HFF-Myc (cell line): ENCODE measurements around the gene ICAM4.
"Not testable (repeated sequence)": the region's sequence is repeated elsewhere in the genome, so short reads cannot be mapped to it uniquely, and the experiment has no call there.

Source experiments
- DNase-seq: peaks from one replicate; pipeline ENCODE4 v3.0.0-alpha.2; 2011; ENCODE audit warnings: low read depth; ENCODE audit errors: extremely low read depth
- H3K4me3 ChIP-seq: replicated peaks from 2 replicates; pipeline ENCODE4 v1.5.1; 2011; ENCODE audit warnings: low read depth, mild to moderate bottlenecking, control low read depth, low read length
- TF ChIP-seq, protein P1 (sequence below): IDR thresholded peaks from 2 replicates; pipeline ENCODE4 v1.5.1; 2012; ENCODE audit warnings: mild to moderate bottlenecking, low read depth, low read length, control low read depth; ENCODE audit errors: missing control alignments

Gene ICAM4, protein sequence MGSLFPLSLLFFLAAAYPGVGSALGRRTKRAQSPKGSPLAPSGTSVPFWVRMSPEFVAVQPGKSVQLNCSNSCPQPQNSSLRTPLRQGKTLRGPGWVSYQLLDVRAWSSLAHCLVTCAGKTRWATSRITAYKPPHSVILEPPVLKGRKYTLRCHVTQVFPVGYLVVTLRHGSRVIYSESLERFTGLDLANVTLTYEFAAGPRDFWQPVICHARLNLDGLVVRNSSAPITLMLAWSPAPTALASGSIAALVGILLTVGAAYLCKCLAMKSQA

DNA sequence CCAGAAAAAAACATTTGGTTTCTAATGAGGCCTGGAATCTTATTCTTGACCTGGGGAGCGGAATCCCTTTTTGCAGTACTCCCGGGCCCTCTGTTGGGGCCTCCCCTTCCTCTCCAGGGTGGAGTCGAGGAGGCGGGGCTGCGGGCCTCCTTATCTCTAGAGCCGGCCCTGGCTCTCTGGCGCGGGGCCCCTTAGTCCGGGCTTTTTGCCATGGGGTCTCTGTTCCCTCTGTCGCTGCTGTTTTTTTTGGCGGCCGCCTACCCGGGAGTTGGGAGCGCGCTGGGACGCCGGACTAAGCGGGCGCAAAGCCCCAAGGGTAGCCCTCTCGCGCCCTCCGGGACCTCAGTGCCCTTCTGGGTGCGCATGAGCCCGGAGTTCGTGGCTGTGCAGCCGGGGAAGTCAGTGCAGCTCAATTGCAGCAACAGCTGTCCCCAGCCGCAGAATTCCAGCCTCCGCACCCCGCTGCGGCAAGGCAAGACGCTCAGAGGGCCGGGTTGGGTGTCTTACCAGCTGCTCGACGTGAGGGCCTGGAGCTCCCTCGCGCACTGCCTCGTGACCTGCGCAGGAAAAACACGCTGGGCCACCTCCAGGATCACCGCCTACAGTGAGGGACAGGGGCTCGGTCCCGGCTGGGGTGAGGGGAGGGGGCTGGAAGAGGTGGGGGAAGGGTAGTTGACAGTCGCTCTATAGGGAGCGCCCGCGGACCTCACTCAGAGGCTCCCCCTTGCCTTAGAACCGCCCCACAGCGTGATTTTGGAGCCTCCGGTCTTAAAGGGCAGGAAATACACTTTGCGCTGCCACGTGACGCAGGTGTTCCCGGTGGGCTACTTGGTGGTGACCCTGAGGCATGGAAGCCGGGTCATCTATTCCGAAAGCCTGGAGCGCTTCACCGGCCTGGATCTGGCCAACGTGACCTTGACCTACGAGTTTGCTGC, at the start of gene ICAM4:
TSS of gene ICAM4 (plus strand) at position 153 of the 935 bp plus-strand sequence. CDS start at position 211, 58 bp downstream.
- H3K4me3 ChIP-seq, result no peak within 1 kb of the TSS
- TF ChIP-seq, protein P1, sequence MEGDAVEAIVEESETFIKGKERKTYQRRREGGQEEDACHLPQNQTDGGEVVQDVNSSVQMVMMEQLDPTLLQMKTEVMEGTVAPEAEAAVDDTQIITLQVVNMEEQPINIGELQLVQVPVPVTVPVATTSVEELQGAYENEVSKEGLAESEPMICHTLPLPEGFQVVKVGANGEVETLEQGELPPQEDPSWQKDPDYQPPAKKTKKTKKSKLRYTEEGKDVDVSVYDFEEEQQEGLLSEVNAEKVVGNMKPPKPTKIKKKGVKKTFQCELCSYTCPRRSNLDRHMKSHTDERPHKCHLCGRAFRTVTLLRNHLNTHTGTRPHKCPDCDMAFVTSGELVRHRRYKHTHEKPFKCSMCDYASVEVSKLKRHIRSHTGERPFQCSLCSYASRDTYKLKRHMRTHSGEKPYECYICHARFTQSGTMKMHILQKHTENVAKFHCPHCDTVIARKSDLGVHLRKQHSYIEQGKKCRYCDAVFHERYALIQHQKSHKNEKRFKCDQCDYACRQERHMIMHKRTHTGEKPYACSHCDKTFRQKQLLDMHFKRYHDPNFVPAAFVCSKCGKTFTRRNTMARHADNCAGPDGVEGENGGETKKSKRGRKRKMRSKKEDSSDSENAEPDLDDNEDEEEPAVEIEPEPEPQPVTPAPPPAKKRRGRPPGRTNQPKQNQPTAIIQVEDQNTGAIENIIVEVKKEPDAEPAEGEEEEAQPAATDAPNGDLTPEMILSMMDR, result no peak
- DNase-seq, result no peak

DNA sequence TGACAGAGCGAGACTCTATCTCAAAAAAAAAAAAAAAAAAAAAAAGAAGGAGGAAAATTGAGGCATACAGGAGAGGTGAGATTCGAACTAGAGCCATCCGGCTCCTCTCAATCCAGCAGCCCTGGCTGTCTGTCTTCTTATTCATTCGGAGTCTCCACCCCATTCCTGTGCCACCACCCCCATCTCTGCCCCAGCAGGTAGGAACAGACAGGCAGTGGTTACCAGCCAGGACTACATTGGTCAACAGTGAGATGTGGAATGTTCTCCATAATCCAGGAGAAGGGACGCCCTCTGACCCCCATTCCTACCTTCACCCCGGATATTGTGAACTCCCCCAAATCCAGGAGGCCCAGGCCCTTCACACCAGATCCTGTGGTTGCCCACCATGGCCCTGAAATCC, 49.1 kb upstream of the ICAM4 start:
- no peak for DNase-seq
- TF ChIP-seq, protein P1, result no peak
- H3K4me3 ChIP-seq, result no peak overlapping the region

DNA sequence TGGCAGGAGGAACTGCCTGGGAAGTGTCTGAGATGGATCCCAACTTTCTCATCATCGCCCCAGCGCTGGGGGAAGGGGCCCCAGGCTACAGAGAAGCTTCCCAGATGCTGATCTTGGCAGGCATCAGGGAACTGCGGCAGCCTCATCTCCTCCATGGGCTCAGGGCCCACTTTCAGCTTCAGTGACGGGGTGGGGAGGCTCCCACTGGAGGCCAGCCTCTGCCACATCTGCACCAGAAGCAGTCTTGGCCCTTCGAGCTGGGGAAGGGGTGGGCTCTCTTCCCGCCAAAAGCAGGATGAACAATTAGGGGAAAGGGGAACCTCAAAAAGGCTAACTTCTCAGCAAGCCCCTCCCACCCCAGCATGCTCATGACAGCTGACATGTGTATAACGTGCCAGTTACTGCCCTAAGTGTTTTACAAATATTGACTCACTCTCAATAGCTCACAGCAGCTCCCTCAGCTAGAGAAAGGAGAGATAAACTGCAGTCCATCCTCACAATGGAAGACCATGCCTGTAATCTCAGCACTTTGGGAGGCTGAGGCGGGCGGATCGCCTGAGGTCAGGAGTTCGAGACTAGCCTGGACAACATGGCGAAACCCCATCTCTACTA, 48.5 kb upstream of the ICAM4 start:
- TF ChIP-seq, protein P1, result no peak
- H3K4me3 ChIP-seq, result no peak overlapping the region
- no peak for DNase-seq

DNA sequence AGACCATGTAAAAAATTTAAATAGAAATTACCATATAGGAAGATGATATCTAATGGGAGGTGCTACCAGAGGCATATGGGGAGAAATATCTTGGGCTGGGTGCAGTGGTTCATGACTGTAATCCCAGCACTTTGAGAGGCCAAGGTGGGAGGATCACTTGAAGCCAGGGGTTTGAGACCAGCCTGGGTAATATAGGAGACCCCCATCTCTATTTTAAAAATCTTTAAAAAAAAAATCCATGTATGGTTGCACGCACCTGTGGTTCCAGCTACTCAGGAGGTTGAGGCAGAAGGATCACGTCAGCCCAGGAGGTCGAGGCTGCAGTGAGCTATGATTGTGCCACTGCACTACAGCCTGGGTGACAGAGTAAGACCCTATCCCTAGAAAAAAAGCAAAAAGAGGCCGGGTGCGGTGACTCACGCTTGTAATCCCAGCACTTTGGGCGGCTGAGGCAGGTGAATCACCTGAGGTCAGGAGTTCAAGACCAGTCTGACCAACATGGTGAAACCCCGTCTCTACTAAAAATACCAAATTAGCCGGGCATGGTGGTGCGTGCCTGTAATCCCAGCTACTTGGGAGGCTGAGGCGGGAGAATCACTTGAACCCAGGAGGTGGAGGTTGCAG, 44.8 kb upstream of the ICAM4 start:
- not testable (repeated sequence) for DNase-seq, H3K4me3 ChIP-seq

DNA sequence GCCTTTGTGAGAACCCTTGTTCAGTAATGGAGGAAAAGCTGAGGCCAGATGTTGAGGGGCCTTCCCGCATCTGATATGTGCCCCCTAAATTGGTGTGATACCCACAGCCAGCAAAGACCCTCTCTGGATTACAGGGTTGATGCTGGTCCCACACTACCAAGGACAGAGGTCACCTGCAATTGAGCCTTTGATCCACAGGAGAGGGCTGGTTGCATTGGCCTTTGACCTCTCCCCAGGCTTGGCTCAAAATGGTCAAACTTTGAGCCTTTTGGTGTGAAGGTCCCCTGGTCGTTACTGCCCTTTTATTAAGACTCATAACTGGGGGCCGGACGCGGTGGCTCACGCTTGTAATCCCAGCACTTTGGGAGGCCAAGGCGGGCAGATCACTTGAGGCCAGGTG, 43.1 kb upstream of the ICAM4 start:
- TF ChIP-seq, protein P1, result no peak
- H3K4me3 ChIP-seq, result no peak overlapping the region
- DNase-seq, result no peak

DNA sequence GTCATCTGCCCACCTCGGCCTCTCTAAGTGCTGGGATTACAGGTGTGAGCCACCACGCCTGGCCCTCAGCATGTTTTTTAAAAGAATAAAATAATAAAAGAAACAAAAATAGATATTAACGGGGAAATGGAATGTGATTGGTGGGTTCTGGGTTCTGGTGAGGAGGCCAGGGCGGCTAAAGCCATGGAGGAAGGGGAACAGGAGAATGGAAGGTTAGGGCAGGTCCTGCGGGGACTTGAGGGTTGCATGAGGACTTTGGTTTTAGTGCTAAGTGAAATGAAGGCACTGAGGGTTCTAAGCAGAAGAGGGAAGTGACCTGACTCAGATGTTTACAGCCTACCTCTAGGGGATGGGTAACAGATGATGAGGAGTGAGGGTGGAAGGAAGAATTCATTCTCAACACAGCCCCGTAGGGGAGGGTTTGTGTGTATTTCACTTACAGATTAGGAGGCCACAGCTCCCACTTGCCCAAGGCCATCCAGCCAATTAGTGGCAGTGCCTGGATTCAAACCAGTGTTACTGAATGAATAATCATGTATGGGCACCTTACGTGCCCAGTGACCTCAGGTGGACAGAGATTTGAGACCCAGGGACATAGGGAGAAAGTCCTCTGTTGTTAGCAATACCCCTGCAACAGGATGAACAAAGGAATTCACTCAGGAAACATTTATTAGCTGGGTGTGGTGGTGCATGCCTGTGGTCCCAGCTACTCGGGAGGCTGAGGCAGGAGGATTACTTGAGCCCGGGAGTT, 41.4 kb upstream of the ICAM4 start:
- TF ChIP-seq, protein P1, result no peak
- DNase-seq, result no peak
- no peak overlapping the region for H3K4me3 ChIP-seq
